ENCODE measurements around the gene TMEM163. TPM values are rescaled to one million over a fixed set of nuclear protein-coding genes. Genes with fewer than 3 reads are reported as not detected.
"Not testable (repeated sequence)": the region's sequence is repeated elsewhere in the genome, so short reads cannot be mapped to it uniquely, and the experiment has no call there.

The TMEM163 gene
- total RNA-seq, 2 donors from 2014 or later: 0.57 to 1.3 TPM

DNA sequence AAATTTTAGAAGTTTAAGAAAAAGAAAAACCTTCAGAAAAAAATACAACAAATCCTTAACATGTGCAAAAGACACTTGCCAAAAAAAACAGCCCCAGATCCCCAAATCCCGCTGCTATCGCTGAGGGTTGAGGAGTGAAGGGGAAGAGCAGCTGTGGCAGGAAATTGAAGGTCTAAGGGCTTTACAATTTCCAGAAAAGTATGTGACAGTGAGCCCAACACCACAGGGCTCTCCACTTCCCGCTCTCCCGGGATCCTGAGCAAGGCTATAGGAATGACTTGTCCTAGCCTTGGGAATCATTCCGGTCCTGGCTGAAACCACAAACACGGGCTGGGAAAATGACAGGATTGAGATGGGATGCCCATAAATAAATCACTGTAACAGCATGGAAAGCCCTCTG lies 191.4 kb downstream of the TMEM163 start:
- no peaks in the 10 kb centered on the region for H3K9me3 ChIP-seq (ENCODE audit: control insufficient read depth, low read length, poor library complexity, severe bottlenecking)
- H3K27ac Mint-ChIP-seq: no peak overlapping the region
- peaks cover 2% of the 10 kb centered on the region for H3K36me3 Mint-ChIP-seq (ENCODE audit: low read depth)
- no peak overlapping the region for H3K4me3 Mint-ChIP-seq
- H3K4me1 Mint-ChIP-seq: no peaks in the 10 kb centered on the region
- H3K27me3 Mint-ChIP-seq: peaks cover 12% of the 10 kb centered on the region
- ATAC-seq: no peak
- no peak for DNase-seq

DNA sequence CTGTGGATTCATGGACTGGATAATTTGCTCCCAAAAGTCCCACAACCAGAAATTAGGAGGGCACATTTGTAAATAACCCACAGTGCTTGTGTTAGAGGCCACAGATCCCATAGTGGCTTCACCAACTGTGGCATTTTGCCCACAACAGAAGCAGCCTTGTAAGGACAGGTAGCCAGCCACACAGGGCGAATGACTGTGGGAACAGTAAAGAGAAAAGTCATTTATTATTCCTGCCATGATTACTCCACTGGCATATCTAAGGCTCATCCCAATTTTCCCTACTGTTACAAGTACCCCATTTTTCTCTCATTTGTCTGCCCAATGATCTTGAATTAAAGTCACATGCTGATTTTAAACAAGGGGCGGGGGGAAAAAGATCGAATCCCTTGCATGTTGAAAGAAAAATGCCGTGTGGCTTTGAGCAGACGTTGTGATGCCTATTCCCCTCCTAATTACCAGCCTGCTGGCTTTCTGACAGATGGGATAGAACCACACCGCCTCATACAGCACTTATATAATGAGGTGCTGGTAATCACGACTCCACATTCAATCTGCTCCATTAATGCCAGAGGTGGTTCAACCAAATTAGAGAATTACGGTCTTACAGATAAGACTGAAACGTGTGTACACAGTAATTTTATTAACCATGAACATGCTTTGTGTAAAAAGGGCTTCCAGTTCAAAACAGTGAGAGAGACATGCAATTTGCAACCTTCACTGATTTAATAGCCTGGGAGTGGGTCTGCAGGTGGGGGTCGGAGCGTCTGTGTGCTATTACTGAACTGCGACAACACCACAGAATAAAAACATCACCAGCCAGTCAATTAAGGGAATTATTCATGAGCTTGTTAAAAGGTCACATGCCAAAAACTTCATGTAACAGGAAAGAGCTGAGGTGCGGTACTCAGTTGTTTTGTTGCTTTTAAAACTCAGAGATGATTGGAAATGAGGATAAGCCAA lies 196.0 kb downstream of the TMEM163 start:
- no peak overlapping the region for H3K4me3 Mint-ChIP-seq
- DNase-seq (no peak), ATAC-seq (no peak)
- no peaks in the 10 kb centered on the region for H3K4me1 Mint-ChIP-seq
- no peaks in the 10 kb centered on the region for H3K36me3 Mint-ChIP-seq (ENCODE audit: low read depth)
- no peak overlapping the region for H3K27ac Mint-ChIP-seq
- no peaks in the 10 kb centered on the region for H3K9me3 ChIP-seq (ENCODE audit: control insufficient read depth, low read length, poor library complexity, severe bottlenecking)
- peaks cover 27% of the 10 kb centered on the region for H3K27me3 Mint-ChIP-seq

DNA sequence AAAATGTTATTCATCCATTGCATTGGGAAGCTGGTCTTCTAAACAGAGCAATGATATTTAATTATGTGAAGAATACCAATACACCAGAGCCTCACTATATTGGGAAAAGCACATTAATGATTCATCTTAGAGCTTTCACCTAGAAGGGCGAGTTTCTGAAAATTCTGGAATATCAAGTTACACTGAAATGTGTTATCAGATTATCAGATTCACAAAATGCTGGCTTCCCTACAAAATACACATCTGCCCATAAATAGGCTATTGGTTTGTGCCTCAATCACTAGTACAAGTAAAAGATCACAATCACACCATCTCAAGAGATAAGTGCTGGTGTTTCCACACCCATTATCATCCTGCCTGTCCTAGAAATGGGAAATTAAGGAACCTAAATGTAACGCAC lies 200.7 kb downstream of the TMEM163 start:
- Mint-ChIP-seq H3K36me3 (ENCODE audit: low read depth) (no peaks in the 10 kb centered on the region), H3K27me3 (peaks cover 25% of the 10 kb centered on the region), H3K4me1 (peaks cover under 1% of the 10 kb centered on the region), H3K4me3 (no peak overlapping the region), H3K27ac (no peak overlapping the region)
- DNase-seq (no peak), ATAC-seq (no peak)
- H3K9me3 ChIP-seq (ENCODE audit: control insufficient read depth, low read length, poor library complexity, severe bottlenecking): no peaks in the 10 kb centered on the region

DNA sequence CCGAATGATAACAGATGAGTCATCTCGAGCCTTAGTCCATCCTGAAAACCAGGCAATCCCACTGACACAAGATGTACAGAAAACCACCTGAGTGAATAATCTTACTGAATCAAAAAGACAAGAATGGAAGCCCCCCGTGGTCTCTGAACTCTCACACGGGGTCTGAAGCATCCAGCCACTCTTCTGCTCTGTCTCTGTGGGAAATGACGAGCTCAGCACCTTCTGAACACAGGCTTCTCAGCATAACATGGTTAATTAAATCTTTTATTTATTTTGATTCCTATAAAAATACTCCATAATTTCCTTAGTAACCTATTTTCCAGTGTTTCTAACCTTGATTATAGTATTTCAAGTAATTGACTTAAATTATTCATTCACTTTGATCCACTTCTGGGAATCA lies 203.7 kb downstream of the TMEM163 start:
- peaks cover 3% of the 10 kb centered on the region for H3K4me1 Mint-ChIP-seq
- DNase-seq (no peak), ATAC-seq (no peak)
- H3K36me3 Mint-ChIP-seq (ENCODE audit: low read depth): peaks cover 2% of the 10 kb centered on the region
- H3K27me3 Mint-ChIP-seq: peaks cover 29% of the 10 kb centered on the region
- H3K9me3 ChIP-seq (ENCODE audit: control insufficient read depth, low read length, poor library complexity, severe bottlenecking): no peaks in the 10 kb centered on the region
- no peak overlapping the region for H3K27ac Mint-ChIP-seq
- no peak overlapping the region for H3K4me3 Mint-ChIP-seq

GRCh38 chr2:134513465-134513804 lies 205.4 kb downstream of the TMEM163 start:
- H3K4me3 Mint-ChIP-seq: no peak overlapping the region
- no peak overlapping the region for H3K27ac Mint-ChIP-seq
- peaks cover 21% of the 10 kb centered on the region for H3K27me3 Mint-ChIP-seq
- H3K9me3 ChIP-seq (ENCODE audit: control insufficient read depth, low read length, poor library complexity, severe bottlenecking): no peaks in the 10 kb centered on the region
- DNase-seq: no peak
- H3K36me3 Mint-ChIP-seq (ENCODE audit: low read depth): peaks cover 2% of the 10 kb centered on the region
- H3K4me1 Mint-ChIP-seq: peaks cover 3% of the 10 kb centered on the region
- ATAC-seq: no peak

DNA sequence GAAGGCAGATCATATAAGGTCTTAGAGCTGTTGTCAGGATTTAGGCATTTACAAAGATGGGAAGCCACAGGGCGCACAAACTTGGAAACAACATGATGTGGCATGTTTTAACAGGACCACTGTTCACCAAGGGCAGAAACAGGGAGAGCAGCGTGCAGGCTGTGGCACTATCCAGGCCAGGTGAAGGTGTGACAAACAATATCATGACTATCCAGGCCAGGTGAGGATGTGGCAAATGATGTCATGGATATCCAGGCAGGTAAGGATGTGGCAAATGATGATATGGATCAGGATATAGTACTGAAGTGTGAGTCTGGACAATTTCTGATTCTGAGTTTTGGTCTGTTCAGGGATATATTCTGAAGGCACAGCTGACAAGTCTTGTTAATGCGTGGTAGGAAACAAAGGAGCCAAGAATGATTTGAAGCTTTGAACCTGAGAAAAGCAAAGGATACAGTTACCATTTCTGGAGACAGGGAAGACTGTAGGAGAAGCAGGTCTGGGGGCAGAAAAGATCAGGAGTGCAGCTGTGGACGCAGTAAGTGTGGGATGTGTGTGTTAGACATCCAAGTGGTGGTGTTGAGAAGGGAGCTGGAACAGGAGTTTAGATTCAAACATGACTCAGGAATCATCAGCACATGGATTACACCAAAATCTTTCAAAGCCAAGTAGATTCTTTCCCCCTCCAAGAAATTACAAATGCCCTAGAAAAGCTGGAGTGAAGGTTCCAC lies 205.9 kb downstream of the TMEM163 start:
- H3K27ac Mint-ChIP-seq: no peak overlapping the region
- H3K27me3 Mint-ChIP-seq: peaks cover 17% of the 10 kb centered on the region
- peaks cover 3% of the 10 kb centered on the region for H3K4me1 Mint-ChIP-seq
- ATAC-seq: no peak
- DNase-seq: no peak
- H3K9me3 ChIP-seq (ENCODE audit: control insufficient read depth, low read length, poor library complexity, severe bottlenecking): no peaks in the 10 kb centered on the region
- no peak overlapping the region for H3K4me3 Mint-ChIP-seq
- H3K36me3 Mint-ChIP-seq (ENCODE audit: low read depth): peaks cover 2% of the 10 kb centered on the region

- ATAC-seq (no peak), DNase-seq (no peak)
- peaks cover 3% of the 10 kb centered on the region for H3K4me1 Mint-ChIP-seq
- peaks cover 12% of the 10 kb centered on the region for H3K27me3 Mint-ChIP-seq
- H3K4me3 Mint-ChIP-seq: no peak overlapping the region
- H3K36me3 Mint-ChIP-seq (ENCODE audit: low read depth): peaks cover 2% of the 10 kb centered on the region
- no peak overlapping the region for H3K27ac Mint-ChIP-seq
- H3K9me3 ChIP-seq (ENCODE audit: control insufficient read depth, low read length, poor library complexity, severe bottlenecking): no peaks in the 10 kb centered on the region
Observed at GRCh38 chr2:134508391-134508790, 210.4 kb downstream of the TMEM163 start.

DNA sequence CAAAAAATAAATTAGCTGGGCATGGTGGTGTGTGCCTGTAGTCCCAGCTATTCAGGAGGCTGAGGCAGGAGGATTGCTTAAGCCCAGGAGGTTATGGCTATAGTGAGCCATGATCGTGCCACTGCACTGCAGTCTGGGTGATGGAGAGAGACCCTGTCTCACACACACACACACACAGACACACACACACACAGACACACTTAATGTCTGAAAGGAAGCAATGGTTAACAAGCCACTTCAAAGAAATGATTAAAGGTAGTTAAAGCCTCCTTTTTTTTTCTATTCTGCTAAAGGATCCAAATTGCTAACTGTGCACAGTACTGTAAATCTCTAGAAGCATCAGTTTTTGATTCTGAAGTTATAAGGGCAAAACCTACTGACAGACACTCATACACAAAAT lies 211.1 kb downstream of the TMEM163 start:
- ATAC-seq (no peak), DNase-seq (no peak)
- Mint-ChIP-seq H3K27ac (no peak overlapping the region), H3K36me3 (ENCODE audit: low read depth) (peaks cover 2% of the 10 kb centered on the region), H3K27me3 (peaks cover 8% of the 10 kb centered on the region), H3K4me1 (no peaks in the 10 kb centered on the region), H3K4me3 (no peak overlapping the region)
- no peaks in the 10 kb centered on the region for H3K9me3 ChIP-seq (ENCODE audit: control insufficient read depth, low read length, poor library complexity, severe bottlenecking)

- not testable (repeated sequence) for DNase-seq; H3K4me1 Mint-ChIP-seq; ATAC-seq; H3K27ac Mint-ChIP-seq; H3K9me3 ChIP-seq (ENCODE audit: control insufficient read depth, low read length, poor library complexity, severe bottlenecking); H3K36me3 Mint-ChIP-seq (ENCODE audit: low read depth); H3K27me3 Mint-ChIP-seq; H3K4me3 Mint-ChIP-seq
Observed at GRCh38 chr2:134507159-134507558, 211.6 kb downstream of the TMEM163 start.

- DNase-seq (no peak), ATAC-seq (no peak)
- Mint-ChIP-seq H3K27ac (no peak overlapping the region), H3K36me3 (ENCODE audit: low read depth) (no peaks in the 10 kb centered on the region), H3K27me3 (peaks cover under 1% of the 10 kb centered on the region), H3K4me3 (no peak overlapping the region), H3K4me1 (peaks cover 2% of the 10 kb centered on the region)
- H3K9me3 ChIP-seq (ENCODE audit: control insufficient read depth, low read length, poor library complexity, severe bottlenecking): no peaks in the 10 kb centered on the region
Observed at GRCh38 chr2:134505446-134505845, 213.4 kb downstream of the TMEM163 start.

- Mint-ChIP-seq H3K27ac (no peak overlapping the region), H3K27me3 (peaks cover 6% of the 10 kb centered on the region), H3K36me3 (ENCODE audit: low read depth) (no peaks in the 10 kb centered on the region), H3K4me1 (peaks cover 2% of the 10 kb centered on the region), H3K4me3 (no peak overlapping the region)
- H3K9me3 ChIP-seq (ENCODE audit: control insufficient read depth, low read length, poor library complexity, severe bottlenecking): no peaks in the 10 kb centered on the region
- ATAC-seq: no peak
- no peak for DNase-seq
Observed at GRCh38 chr2:134504586-134505336, 214.0 kb downstream of the TMEM163 start.

- Mint-ChIP-seq H3K27ac (no peak overlapping the region), H3K4me3 (no peak overlapping the region), H3K36me3 (ENCODE audit: low read depth) (no peaks in the 10 kb centered on the region), H3K4me1 (peaks cover 2% of the 10 kb centered on the region), H3K27me3 (peaks cover 6% of the 10 kb centered on the region)
- ATAC-seq (no peak), DNase-seq (no peak)
- H3K9me3 ChIP-seq (ENCODE audit: control insufficient read depth, low read length, poor library complexity, severe bottlenecking): no peaks in the 10 kb centered on the region
Observed at GRCh38 chr2:134502104-134502503, 216.7 kb downstream of the TMEM163 start.

- ATAC-seq (no peak), DNase-seq (no peak)
- Mint-ChIP-seq H3K4me3 (no peak overlapping the region), H3K27me3 (peaks cover 10% of the 10 kb centered on the region), H3K36me3 (ENCODE audit: low read depth) (no peaks in the 10 kb centered on the region), H3K27ac (no peak overlapping the region), H3K4me1 (peaks cover 2% of the 10 kb centered on the region)
- H3K9me3 ChIP-seq (ENCODE audit: control insufficient read depth, low read length, poor library complexity, severe bottlenecking): no peaks in the 10 kb centered on the region
Observed at GRCh38 chr2:134501476-134502091, 217.2 kb downstream of the TMEM163 start.
